Loucy (cell line): ENCODE results near the gene HSPA13.

Source experiments
- EZH2phosphoT487 ChIP-seq: fragments of 200-600 bp; IDR thresholded peaks from 2 replicates; pipeline ENCODE4 v1.6.1; 2018; ENCODE audit warnings: antibody characterized with exemption, mild to moderate bottlenecking, moderate library complexity, borderline replicate concordance
- TF ChIP-seq, protein P1 (sequence below): fragments of 200-600 bp; sonication (generic); conservative IDR thresholded peaks from 2 replicates; pipeline ENCODE4 v1.5.1; 2014; ENCODE audit warnings: mild to moderate bottlenecking, antibody characterized with exemption, low read length

DNA sequence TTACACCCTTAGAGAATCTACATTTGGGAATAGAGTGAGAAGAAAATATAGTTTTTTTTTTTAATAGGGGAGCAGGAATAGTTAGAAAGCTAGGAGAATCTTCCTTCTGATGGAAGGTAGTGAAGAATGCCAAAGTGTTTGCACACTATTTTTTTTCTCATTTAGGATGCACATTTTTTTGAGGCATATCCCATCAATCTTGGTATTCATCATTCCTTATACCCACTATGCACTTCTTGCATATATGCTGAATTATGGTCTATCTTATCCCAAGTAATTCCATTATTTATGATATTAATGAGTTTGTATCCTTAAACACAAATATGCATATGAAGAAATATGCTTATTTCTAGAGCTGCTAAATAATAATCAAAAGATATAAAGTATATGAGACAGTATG, 28.4 kb downstream of the HSPA13 start:
- TF ChIP-seq, protein P1, sequence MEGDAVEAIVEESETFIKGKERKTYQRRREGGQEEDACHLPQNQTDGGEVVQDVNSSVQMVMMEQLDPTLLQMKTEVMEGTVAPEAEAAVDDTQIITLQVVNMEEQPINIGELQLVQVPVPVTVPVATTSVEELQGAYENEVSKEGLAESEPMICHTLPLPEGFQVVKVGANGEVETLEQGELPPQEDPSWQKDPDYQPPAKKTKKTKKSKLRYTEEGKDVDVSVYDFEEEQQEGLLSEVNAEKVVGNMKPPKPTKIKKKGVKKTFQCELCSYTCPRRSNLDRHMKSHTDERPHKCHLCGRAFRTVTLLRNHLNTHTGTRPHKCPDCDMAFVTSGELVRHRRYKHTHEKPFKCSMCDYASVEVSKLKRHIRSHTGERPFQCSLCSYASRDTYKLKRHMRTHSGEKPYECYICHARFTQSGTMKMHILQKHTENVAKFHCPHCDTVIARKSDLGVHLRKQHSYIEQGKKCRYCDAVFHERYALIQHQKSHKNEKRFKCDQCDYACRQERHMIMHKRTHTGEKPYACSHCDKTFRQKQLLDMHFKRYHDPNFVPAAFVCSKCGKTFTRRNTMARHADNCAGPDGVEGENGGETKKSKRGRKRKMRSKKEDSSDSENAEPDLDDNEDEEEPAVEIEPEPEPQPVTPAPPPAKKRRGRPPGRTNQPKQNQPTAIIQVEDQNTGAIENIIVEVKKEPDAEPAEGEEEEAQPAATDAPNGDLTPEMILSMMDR: no peak
- no peak for TF ChIP-seq EZH2phosphoT487
